GM12874 (cell line): ENCODE measurements around the gene DOCK1.

Experiments
- TF ChIP-seq, protein P1 (sequence below): IDR thresholded peaks from 2 replicates; pipeline ENCODE4 v1.5.1; 2011; ENCODE audit warnings: low read depth, mild to moderate bottlenecking, control low read depth, low read length, moderate library complexity; ENCODE audit not compliant: insufficient read depth

The DOCK1 gene

DNA sequence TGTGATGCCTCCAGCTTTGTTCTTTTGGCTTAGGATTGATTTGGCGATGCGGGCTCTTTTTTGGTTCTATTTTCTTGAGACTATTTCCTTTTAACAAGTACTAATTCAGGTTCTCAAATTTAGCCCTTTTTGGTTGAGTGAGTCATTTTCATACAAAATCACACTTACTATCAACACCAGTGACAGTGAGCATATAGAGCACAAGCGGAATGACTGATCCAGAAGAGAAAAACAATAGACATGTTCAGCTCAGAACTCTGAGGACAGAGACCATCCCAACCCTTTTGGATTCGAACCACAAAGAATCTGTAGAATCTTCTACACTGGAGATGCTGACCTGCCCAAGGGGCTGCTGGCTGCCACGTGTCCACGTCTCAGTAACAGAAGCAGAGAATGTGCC is 347.6 kb downstream of the DOCK1 start:
- TF ChIP-seq, protein P1, sequence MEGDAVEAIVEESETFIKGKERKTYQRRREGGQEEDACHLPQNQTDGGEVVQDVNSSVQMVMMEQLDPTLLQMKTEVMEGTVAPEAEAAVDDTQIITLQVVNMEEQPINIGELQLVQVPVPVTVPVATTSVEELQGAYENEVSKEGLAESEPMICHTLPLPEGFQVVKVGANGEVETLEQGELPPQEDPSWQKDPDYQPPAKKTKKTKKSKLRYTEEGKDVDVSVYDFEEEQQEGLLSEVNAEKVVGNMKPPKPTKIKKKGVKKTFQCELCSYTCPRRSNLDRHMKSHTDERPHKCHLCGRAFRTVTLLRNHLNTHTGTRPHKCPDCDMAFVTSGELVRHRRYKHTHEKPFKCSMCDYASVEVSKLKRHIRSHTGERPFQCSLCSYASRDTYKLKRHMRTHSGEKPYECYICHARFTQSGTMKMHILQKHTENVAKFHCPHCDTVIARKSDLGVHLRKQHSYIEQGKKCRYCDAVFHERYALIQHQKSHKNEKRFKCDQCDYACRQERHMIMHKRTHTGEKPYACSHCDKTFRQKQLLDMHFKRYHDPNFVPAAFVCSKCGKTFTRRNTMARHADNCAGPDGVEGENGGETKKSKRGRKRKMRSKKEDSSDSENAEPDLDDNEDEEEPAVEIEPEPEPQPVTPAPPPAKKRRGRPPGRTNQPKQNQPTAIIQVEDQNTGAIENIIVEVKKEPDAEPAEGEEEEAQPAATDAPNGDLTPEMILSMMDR = no peak

DNA sequence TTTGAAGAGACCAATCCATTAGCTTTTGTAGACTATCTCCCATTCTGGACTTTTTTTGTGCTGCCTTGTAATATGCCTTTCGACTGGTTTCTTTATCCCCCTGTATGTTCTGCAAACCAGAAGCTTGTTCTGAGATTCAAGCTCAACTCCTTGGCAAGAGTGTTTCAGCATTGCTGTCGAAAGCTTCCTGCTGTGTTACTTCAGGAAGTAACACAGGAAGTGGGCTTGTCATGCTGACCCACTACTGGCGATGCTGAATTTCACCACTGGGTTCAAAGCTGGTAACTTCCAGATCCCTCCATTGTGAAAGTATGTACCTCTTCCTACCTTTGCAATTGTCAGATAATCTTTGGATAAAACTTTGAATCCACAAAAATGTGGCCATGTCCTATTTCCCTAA is 349.0 kb downstream of the DOCK1 start:
- TF ChIP-seq, protein P1 = no peak

DNA sequence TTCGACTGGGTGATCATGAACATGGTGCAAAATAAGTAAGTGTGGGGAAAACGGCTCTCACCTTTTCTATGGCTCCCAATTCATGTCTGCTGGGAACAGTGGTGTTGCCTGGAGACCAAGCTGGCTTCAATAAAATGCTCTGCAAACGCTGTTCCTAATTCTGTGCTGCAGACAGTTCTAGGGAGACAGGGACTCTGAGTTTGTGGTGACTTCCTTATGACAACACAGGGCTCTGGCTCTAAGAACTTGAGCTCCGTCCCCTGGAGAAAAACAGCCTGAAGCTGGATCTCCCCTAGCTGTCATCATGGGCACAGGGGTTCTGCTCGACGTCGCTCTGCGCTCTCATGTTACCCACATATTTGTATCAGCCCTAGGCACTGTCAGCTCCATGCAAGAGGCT is 352.2 kb downstream of the DOCK1 start:
- TF ChIP-seq, protein P1 = no peak

DNA sequence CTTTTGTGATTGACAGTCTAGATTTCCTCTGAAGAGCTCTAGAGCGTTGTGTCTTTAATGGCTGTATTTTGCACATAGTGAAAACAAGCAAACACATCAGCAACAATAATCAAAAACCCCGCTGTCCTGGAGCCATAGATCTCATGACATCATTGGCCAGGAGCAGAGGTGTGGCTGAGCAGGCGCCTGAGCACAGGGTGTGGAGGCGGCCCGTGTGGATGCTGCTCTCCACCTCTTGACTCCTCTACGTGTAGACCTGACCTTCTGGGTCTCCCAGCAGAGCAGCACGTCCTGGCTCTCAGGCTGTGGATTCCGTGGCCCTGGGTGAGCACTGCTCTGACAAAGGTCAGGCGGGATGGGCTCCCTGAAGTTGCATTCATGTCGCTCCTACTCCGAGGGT is 354.1 kb downstream of the DOCK1 start:
- TF ChIP-seq, protein P1 = no peak

DNA sequence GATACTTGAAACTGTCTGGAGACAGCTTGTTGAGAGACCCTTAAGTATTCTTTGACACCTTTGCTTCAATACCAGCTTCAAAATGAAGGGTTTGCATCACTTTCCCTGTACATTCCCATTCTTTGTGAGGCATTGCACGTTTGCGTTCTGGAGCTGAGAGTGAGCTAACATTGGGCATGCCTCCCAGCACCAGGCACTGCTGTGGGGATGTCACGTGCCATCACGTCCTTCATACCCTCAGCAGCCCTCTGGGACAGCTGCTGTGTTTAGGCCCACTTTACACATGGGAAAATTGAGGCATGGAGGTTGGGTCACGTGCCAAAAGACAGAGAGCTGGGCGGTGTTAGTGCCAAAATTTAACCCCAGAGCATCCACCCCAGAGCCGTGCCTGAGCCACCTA is 357.4 kb downstream of the DOCK1 start:
- TF ChIP-seq, protein P1 = no peak

DNA sequence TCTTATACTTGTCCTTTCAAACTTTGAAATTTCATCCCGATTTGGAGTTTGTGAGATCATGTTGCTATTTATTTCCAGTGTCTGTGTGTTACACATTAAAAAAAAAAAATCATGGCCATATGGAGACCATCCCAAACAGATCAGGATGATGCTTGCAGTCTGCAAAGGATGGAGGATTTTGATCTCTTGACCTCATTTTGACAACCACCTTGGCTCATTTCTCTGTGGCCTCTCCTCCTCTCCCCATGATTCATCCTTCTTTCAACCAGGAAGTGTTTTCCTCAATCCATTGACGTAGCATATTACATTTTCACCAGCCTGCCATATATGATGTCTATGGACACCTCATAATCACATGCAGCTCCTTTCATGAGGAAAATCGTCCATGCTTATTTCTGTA is 360.1 kb downstream of the DOCK1 start:
- TF ChIP-seq, protein P1 = no peak

DNA sequence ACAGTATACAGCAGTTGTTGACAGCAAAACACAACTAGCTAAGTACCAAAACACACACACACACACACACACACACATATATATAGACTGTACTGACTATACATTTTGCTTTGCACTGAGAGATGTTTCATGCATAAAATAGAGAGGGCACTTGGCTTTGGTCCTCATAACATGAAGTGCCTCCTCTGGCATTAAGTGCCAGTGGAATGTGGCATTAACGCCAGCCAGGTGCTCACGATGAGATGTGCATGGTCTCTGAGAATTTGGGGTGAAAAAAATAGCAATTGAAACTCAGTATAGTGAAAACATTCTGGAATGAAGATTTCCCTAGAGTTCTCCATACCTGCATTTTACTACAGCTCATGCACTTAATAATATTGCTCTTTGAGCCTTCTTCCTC is 361.2 kb downstream of the DOCK1 start:
- TF ChIP-seq, protein P1 = no peak

DNA sequence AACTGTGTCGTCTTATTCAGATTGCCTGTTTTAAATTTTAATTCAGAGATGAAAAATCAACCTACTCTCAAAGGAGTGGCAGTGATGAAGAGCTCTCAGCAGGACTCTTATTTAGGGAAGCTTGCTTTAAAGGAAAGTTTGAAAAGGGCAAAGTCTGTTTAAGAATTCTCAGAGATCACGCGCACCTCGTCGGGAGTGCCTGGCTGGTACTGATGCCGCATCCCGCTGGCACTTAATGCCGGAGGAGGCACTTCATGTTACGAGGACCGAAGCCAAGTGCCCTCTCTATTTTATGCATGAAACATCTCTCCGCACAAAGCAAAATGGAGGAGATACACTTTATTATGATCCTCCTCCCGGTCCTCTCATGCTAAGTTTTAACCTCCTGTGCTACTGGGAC is 362.2 kb downstream of the DOCK1 start:
- TF ChIP-seq, protein P1 = no peak
